ENCODE data around the gene DBN1.
"Not testable (repeated sequence)": the region's sequence is repeated elsewhere in the genome, so short reads cannot be mapped to it uniquely, and the experiment has no call there.

DBN1 gene

GRCh38 chr5:177491983-177492746 lies 18.7 kb upstream of the DBN1 start:
- in situ Hi-C loops (cut with MboI; ENCODE audit: low sequenced_read_pairs): no loop called here

GRCh38 chr5:177491429-177491945 lies 18.1 kb upstream of the DBN1 start:
- in situ Hi-C loops (cut with MboI; ENCODE audit: low sequenced_read_pairs): no loop called here

DNA sequence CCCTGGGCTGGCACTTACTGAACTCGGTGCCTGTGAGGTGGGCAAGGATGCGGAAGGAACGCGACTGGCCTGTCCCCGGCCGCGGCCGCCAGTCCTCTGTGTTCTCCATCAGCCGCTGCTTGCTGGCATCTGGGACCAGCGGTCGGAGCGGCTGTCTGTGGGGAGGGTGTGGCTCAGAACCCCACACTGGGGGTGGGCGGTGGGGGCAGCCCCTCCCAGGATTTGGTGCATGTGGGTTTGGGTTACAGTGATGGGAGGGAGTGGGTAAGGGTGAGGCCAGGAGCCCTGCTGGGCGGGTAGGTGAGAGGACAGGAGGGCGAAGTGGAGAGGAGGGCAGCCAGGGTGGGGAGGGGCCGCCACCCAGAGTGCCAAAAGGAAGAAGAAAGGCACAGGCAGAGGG lies 17.6 kb upstream of the DBN1 start:
- in situ Hi-C loops (cut with MboI; ENCODE audit: low sequenced_read_pairs): no loop called here

- in situ Hi-C loops (cut with MboI; ENCODE audit: low sequenced_read_pairs): no loop called here
Measured at GRCh38 chr5:177490311-177490991, 17.0 kb upstream of the DBN1 start.

DNA sequence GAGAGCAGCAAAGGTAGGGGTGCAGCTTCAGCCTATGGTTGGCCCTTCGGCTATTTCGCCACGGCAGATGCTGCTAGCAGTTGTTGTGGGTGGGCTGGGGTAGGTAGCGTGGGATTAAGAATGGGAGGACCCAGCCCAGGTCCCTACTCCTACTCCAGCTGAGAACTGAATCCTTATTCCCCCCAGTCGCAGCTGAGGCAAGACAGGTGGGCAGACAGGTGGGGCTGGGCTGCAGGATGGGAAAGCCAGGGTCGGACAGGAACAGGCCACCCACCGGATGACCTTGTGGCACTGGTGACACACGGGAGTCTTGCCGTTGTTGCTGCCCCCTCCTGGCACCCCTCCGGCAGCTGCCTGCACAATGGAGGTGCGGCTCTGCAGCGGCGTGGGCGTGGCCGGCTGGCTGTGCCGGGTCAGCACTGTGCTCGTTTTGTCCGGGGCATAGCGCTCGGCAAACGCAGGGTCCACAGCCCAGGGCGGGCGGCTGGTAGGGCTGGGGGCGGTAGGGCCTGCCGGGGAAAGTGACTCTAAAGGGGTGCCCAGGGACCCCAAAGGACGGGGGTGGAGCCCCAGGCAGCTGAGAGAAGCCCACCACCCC lies 15.8 kb upstream of the DBN1 start:
- in situ Hi-C loops (cut with MboI; ENCODE audit: low sequenced_read_pairs): no loop called here

GRCh38 chr5:177487975-177488374 lies 14.5 kb upstream of the DBN1 start:
- in situ Hi-C loops (cut with MboI; ENCODE audit: low sequenced_read_pairs): no loop called here

DNA sequence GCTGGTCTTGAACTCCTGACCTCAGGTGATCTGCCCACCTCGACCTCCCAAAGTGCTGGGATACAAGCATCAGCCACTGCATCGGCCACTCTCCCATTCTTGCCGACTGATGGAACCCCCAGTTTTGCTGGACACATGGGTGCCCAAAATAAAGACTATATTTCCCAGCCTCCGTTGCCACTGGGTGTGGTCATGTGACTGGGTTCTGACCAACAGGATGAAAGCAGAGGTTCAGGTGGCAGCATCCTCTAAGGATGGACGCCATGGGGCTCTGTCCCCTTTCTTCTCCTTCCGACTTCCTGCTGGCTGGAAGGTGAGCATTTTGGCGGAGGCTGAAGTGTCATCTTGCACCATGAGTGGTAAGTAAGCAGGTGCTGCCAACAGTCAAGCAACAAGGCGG lies 13.7 kb upstream of the DBN1 start:
- in situ Hi-C loops (cut with MboI; ENCODE audit: low sequenced_read_pairs): no loop called here

GRCh38 chr5:177486256-177486655 lies 12.8 kb upstream of the DBN1 start:
- in situ Hi-C loops (cut with MboI; ENCODE audit: low sequenced_read_pairs): no loop called here

DNA sequence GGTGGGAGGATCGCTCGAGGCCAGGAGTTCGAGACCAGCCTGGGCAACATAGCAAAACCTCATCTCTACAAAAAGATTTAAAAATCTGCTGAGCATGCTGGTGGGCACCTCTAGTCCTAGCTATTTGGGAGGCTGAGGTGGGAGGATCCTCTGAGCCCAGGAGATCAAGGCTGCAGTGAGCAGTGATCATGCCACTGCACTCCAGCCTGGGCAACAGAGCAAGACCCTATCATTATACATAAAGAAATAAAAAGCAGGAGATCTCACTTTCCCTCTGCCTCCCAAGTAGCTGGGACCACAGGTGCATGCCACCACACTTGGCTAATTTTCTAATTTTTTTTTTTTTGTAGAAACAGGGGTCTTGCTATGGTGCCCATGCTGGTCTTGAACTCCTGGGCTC lies 12.3 kb upstream of the DBN1 start:
- in situ Hi-C loops (cut with MboI; ENCODE audit: low sequenced_read_pairs): not testable (repeated sequence)

- in situ Hi-C loops (cut with MboI; ENCODE audit: low sequenced_read_pairs): no loop called here
Measured at GRCh38 chr5:177484902-177485549, 11.6 kb upstream of the DBN1 start.

DNA sequence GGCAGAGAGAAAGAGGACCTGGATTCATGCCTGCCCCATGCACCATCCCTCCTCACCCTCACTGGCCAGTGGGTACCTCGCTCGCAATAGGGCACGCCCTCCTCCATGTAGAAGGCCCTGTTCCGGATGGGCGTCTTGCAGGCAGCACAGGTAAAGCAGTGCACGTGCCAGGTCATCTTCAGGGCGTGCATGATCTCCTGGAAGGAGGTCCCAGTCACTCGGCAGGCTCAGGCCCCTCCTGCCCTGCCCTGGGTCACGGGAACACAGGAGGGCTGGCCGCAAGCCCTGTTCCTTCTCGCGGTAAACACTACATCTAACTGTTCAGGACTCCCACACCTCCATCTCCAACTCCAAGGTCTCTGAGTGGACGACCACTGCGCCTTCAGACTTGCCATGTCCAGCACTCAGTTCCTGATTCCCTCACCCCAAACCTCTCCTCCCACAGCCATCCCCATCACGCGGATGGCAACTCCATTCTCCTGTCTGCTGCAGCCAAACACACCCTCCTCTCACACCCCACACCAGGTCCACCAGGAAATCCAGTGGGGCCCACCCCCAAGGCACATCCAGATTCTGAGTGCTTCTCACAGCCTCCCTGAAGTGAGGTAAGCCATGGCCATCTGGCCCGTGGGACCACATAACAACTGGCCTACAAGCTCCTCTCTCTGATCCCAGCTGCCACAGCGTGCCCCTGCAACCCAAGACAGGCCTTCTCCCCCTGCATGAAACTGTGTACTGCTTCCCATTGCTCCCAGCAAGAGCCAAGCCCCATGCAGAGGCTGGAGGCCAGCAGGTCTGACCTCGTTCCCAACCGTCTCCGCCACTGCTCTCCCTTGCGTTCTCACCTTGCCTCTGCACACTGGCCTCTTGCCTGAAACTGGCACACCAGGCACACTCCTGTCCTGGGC lies 10.8 kb upstream of the DBN1 start:
- in situ Hi-C loops (cut with MboI; ENCODE audit: low sequenced_read_pairs): no loop called here

DNA sequence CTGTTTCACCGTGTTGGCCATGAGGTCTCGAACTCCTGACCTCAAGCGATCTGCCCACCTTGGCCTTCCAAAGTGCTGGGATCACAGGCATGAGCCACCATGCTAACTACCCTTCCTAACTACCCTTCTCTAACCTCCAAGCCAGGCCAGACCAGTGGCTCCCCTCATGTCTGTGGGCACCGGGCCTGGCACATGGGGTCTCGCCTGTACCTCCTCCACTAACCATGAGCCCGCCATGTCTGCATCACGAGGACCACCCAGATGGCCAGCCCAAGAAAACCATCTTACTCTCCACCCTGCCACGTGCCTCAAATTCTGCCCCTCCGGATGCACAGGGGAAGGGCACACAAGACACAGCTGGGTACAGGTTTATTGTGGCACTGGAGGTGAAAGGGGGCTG lies 9.6 kb upstream of the DBN1 start:
- in situ Hi-C loops (cut with MboI; ENCODE audit: low sequenced_read_pairs): no loop called here

DNA sequence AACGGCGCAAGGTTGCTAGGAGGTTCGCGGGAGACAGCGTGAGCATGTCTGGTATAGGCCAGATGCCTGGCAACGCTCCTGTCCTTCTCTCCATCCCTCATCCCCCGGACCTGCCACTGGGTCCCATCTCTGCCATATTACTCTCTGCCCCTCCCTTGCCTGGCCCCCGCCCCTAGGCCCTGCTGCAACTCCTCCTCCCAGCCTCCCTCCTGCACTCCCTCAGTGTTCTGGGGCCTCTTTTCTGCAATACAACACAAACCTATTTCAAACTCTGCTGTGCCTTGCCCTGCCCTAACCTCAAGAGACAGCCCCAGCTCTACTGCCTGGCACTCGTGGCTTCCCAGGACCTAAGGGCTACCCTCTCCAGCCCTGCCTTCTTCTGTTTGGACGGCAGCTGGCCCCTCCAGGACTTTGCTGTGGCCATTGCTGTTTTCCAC lies 8.9 kb upstream of the DBN1 start:
- in situ Hi-C loops (cut with MboI; ENCODE audit: low sequenced_read_pairs): no loop called here

GRCh38 chr5:177479774-177480173 lies 6.3 kb upstream of the DBN1 start:
- in situ Hi-C loops (cut with MboI; ENCODE audit: low sequenced_read_pairs): no loop called here

DNA sequence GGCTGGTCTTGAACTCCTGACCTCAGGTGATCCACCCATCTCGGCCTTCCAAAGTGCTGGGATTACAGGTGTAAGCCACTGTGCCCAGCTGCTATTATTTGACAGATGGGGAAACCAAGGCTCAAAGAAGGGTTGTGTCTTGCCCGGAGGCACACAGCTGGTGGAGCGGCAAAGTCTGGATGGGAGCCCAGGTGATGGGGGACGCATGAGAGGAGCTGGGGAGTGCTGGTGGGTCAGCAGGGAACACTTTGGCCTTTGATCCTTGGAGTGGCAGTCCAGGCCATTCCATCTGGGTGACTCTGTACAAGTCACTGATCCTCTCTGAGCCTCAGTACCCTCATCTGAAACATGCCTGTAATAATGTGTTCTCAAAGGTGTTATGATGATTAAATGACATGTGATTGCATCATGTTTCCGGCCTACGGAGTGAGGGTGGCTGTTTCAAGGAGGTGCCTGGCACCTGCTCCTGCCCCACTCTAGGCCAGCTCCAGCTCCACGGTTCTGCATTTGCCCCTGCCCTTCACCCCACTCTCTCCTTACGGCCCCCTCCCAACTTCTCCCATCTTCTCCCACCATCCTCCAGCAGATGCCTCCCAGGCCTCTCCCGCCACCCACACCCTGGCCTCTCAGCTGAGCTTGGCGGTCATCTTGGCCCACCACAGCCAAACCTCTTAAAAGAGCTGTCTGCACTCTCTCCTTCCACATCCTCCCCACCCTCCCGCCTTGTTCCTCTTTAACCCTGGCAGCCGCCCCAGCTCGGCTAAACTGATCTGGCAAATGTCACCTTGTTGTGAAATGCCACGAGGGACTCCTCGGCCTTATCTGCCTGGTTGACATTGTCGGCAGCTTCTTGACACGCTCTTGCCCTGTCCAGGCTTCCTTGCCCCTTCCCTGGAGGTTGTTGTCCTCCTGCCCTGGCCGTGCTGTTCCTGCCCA lies 5.5 kb upstream of the DBN1 start:
- in situ Hi-C loops (cut with MboI; ENCODE audit: low sequenced_read_pairs): no loop called here

GRCh38 chr5:177477701-177478477 lies 4.5 kb upstream of the DBN1 start:
- in situ Hi-C loops (cut with MboI; ENCODE audit: low sequenced_read_pairs): no loop called here

- in situ Hi-C loops (cut with MboI; ENCODE audit: low sequenced_read_pairs): no loop called here
Measured at GRCh38 chr5:177476531-177477233, 3.2 kb upstream of the DBN1 start.
